SU-DHL-6 (cell line): ENCODE data around the gene ARHGEF39.

Experiments used
- EZH2phosphoT487 ChIP-seq: fragments of 200-600 bp; sonication (generic), shearing (Covaris generic); conservative IDR thresholded peaks from 2 replicates; pipeline ENCODE4 v1.6.1; 2018; ENCODE audit warnings: mild to moderate bottlenecking, antibody characterized with exemption, low read length, moderate library complexity, mixed read lengths
- TF ChIP-seq, protein P1 (sequence below): fragments of 200-600 bp; sonication (generic); IDR thresholded peaks from one replicate; pipeline ENCODE4 v1.5.1; 2017; ENCODE audit warnings: antibody characterized with exemption, mild to moderate bottlenecking, low read length, moderate library complexity; ENCODE audit not compliant: insufficient read depth, poor library complexity, severe bottlenecking

- TF ChIP-seq, protein P1, sequence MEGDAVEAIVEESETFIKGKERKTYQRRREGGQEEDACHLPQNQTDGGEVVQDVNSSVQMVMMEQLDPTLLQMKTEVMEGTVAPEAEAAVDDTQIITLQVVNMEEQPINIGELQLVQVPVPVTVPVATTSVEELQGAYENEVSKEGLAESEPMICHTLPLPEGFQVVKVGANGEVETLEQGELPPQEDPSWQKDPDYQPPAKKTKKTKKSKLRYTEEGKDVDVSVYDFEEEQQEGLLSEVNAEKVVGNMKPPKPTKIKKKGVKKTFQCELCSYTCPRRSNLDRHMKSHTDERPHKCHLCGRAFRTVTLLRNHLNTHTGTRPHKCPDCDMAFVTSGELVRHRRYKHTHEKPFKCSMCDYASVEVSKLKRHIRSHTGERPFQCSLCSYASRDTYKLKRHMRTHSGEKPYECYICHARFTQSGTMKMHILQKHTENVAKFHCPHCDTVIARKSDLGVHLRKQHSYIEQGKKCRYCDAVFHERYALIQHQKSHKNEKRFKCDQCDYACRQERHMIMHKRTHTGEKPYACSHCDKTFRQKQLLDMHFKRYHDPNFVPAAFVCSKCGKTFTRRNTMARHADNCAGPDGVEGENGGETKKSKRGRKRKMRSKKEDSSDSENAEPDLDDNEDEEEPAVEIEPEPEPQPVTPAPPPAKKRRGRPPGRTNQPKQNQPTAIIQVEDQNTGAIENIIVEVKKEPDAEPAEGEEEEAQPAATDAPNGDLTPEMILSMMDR: no peak
- TF ChIP-seq EZH2phosphoT487: no peak
These were observed 9.0 kb upstream of the ARHGEF39 start for GRCh38 chr9:35674025-35674361.
